Measurements from ENCODE around the gene TNF.

Gene TNF

DNA sequence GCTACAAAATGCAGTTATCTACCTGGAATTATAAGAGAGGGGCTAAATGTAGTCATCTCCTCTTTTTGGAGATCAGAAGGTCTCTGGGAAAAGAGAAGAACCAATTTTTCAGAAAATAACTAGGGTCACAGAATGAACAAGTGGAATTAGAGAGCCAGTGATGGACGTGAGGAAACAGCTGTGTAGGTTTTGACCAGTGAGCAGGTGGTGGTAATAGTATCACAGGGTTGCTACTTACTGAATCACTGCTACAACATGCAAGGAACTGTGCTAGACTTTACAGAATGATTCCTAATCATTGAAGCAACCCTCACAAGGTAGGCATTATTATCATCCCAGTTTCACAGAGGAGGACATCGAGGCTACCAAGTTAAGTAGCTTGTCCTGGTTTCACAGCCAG lies 30.7 kb upstream of the TNF start:
- DNase-seq = no peak

DNA sequence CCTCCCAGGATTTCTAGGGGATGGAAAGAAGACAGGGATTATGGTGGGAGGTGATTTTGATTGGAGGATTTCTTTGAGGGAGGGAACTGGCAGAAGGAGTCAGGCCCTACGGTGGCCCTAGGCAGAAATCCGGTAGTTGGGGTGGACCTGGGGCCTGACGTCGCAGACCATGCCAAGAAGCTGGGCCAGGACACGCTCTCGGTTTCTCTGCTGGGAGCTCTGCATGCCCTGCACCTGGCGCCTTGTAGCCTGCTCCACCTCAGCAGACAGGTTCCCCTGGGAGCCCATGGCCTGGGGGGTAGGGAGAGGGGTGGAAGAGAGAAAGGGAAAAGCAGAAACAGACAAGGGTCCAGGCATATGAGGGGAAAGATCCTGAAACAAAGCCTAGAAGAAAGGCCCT lies 30.1 kb upstream of the TNF start:
- no peak for DNase-seq

DNA sequence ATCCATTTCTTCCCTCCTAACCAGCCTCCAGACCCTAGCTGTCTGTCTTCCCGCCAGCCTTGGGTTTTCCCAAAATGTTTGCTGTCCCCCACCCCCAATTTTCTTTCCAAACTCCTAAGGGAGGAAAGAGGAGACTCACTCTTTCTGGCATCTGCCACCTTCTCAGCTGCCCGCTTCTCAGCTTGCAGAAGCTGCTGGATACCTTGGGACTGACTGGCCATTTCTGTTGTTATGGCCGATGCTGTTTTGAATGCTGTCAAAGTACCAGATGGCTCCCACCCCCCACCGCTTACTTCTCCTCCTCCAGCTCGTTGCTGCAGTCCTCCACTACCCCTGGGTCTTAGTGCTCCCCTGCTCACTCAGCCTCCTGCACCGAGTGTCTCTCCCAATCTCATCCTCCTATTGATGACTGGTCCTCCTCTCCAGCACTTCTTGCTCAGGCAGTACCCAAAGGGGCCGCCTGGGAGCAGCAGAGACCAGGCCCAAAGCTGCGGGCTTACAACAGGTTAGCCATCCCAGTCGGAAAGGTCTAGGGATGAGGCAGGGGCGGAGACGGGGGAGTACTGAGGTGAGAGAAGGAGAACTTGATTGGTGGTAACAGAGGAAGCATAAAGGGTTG lies 28.9 kb upstream of the TNF start, which contains the start of gene ATP6V1G2:
TSS of gene ATP6V1G2 (minus strand) at position 270 of the 619 bp plus-strand sequence. CDS start at position 221, 49 bp downstream.
- peak; percentile 87 to 89 for DNase-seq

DNA sequence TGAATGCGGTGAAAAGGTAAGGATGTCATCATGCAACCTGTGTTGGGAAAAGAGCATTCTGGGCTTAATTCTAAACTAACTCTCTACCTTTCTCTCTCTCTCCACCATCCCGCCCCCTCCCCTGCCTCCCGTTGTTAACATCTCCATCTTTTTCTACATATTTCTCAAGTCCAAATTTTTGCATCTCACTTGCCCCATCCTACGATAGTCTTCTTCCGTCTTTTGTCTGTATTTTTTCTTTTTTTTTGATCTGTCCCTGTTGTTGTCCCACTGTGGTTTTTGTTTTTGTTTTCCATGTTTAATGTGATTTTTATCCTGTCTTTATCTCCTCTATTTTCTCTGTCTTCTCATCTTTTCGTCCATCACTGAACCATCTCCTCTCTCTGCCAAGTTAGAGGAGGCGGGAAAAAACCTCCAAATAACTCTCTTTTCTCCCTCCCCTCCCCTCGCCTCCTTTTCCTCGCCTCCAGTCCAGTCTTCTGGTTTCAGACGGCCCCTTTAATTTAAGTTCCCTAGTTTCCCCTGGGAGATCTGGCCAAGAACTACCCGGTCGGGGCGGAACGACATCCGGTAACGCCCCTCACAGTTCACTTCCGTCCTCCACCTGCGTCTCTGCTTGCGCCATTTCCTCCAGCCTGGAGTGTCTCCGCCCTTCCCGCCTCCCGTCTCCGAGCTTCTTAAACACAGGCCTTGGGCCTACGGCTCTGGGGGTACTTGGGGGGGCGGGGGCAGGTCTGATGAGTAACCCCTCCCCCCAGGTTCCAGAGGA lies 28.2 kb upstream of the TNF start, which contains the start of gene NFKBIL1:
TSS of gene NFKBIL1 (plus strand) at position 651 of the 769 bp plus-strand sequence. CDS start at position 738, 87 bp downstream.
- DNase-seq = peak; percentile 94 to 95

DNA sequence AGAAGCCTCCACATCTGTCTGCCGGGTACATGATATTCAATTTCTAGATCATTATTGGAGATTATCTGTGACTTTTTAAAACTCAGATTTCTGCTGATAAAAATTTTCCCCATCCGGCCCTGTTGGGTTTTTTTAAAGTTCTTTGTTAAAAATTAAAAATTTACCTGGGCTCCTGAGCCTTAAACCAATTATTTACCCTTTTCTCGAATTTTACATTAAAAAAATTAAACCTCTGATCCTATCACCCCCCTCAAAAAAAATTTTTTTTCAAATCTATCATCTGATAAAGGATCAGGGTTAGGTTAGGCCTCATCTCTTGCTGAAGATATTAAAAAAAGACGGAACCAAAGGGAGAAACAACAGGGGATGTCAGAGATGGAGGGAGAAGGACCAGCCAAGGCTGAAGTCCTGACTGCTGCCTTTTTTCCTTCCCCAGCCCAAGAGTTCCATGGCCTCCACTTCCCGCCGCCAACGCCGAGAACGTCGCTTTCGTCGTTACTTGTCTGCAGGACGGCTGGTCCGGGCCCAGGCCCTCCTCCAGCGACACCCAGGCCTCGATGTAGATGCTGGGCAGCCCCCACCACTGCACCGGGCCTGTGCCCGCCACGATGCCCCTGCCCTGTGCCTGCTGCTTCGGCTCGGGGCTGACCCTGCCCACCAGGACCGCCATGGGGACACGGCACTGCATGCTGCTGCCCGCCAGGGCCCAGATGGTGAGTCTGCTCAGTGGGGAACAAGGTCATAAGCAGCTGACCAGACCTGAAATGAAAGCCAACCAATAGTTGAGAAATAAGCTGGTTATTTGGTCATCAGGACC lies 27.4 kb upstream of the TNF start:
- DNase-seq = no peak

DNA sequence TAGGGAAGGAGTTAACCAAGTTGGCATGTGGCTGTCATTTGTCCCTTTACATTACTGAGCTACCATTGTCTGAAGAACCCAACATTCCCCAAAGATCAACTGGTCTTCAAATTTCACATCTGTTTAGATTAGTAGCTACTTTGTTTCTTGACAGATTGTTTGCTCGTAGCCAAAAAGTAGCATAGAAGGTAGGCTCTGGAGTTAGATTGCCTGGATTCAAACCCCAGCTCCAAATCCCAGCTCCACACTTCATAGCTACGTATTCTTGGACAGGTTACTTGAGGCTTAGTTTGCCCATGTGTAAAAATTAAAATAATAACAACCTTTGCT lies 26.9 kb upstream of the TNF start:
- DNase-seq = no peak

DNA sequence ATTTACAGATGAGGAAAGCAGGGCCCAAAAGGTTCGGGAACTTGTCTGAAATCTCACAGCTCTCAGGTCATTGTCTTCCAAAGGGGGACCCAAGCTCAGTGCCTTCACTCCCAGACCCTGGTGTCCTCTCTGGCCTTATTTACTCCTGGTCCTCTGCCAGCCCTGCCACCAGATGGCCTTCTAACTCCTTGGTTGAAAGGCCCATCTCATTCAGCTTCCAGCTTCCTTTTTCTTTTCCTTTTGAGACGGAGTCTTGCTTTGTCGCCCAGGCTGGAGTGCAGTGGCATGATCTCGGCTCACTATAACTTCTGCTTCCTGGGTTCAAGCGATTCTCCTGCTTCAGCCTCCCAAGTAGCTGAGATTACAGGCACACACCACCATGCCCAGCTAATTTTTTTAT lies 24.0 kb upstream of the TNF start:
- DNase-seq = peak; percentile 80

DNA sequence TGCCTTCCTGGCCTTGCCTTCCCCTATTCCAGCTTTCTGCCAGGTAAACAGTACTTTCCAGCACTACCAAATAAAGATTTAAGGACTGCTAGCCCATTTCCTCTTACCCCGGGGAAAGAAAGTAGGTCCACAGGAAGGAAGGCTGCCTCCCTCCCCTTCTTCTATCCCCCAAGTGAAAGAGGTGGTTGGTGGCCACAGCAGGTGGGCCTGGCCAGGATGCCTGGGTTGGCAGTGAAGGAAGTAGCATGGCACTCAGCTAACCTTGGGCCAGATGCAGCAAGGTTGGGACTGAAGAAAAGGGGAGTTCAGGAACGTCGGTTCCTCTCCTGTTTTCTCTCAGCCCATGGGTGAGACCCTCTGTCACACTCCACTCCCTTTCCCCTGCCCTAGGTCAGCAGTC lies 19.1 kb upstream of the TNF start:
- DNase-seq = no peak

DNA sequence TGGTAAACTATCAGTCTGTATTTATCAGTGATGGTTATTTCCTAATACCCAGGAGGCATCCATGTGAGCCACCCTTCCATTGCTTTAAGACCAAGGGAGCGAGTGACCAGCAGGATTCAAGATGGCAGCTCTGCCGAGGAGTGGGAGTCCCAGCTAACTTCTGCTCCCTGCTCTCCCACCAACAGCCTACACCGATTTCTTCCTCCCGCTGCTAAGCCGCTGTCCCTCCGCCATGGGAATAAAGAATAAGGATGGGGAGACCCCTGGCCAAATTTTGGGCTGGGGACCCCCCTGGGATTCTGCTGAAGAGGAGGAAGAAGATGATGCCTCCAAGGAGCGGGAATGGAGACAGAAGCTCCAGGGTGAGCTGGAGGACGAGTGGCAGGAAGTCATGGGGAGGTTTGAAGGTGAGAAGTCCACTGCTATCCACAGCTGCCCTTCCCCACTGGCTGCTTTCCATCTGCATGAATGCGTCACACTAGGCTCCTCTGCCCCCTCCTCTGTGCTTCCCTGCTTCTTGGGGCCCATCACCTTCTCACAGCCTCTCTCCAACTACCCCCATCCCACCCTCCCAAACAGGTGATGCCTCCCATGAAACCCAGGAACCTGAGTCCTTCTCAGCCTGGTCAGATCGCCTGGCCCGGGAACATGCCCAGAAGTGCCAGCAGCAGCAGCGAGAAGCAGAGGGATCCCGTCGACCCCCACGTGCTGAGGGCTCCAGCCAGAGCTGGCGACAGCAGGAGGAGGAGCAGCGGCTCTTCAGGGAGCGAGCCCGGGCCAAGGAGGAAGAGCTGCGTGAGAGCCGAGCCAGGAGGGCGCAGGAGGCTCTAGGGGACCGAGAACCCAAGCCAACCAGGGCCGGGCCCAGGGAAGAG lies 17.7 kb upstream of the TNF start:
- no peak for DNase-seq

DNA sequence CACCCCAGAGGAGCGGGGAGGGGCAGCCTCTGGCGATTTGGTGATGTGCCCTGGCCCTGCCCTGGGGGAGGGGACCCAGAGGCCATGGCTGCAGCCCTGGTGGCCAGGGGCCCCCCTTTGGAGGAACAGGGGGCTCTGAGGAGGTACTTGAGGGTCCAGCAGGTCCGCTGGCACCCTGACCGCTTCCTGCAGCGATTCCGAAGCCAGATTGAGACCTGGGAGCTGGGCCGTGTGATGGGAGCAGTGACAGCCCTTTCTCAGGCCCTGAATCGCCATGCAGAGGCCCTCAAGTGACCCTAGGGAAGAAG lies 17.1 kb upstream of the TNF start:
- DNase-seq = no peak

DNA sequence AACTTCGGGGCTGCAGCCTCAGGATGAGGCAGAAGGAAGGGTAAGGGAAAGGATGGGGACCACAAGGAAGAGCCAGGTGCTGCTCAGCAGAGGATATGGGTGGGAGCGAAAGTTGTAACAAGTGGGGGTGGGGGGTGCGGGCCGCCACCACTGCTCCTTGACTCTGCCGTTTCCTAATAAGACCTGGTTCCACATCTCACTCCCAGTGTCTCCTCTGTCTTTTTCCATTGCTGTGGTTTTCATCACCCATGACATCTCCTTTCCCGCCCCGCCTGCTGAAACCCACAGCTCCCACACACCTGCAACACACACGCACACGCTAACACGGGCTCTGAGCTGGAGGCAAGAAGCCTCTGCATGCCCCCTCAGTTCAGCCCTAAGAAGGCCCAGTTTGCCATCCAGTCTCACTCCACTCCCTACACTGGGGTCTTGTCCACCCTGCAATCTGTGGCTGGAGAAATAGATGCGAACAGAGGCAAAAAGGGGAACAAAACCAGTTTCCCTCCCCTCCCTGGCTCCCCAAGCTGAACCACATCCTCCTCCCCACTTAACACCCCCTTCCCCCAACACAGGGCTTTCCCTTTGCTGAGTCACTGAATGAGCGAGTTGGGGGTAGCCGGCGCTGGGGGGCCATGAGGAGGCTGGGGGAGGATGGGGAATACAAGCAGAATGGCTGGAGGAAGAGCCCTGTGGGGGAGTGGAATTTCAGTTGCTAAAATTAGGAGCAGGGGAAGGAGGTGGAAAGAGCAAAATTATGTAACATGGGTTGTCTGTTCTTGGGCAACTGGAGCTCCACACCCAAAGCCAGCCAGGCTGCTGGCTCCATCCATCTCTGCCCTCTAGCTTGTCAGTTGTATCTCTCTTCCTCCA lies 16.5 kb upstream of the TNF start:
- peak; percentile 73 to 81 for DNase-seq

DNA sequence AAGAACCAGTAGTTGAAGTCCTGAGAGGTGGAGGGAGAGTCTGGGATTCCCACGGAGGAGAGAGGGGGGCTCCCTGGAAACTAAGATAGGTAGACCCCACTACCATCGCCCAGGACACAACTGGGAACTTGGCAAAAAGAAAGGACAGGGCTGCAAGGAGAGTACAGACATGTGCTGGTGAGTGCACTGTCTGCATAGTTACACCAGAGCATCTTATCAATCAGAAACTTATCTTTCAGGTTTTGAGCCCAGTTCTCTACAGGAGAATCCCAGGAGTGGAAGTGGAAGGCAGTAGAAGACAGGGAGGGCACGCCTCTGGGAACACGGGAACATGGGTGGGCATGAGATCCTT lies 15.8 kb upstream of the TNF start:
- no peak for DNase-seq

DNA sequence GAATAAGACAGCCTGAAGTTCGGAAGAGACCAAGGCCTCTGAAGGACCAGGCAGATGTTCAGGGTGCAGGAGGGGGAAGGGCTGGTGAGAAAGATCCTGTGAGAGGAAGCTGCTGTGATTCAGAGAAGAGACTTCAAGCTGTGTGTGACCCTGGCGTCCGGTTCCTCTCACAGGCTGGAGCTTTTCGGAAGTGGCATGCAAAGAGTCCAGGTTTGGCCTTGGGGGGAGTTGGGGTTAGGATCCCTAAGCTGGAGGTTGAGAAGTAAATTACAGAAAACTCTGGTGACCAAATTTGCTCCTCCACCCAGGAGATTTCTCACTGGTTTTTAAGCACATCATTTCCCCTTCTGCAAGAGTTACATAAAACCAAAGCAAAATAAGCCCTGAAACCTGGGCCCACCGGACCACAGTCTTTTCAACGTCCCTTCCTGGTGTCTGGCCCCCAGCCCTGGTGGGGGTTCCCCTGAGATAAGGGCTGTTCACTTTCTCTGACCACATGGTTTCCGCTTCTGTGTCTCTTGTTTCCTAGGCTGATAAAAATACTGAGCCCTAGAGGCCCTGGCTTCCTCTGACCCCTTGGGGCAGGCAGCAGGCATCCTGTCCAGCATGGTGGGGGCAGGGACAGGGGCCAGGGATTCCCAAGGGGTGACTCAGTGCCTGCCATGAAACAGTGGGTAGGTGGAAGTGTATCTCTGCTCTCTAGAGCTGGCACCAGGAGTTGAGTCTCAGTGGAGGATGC lies 15.2 kb upstream of the TNF start:
- DNase-seq = peak; percentile 64 to 77

DNA sequence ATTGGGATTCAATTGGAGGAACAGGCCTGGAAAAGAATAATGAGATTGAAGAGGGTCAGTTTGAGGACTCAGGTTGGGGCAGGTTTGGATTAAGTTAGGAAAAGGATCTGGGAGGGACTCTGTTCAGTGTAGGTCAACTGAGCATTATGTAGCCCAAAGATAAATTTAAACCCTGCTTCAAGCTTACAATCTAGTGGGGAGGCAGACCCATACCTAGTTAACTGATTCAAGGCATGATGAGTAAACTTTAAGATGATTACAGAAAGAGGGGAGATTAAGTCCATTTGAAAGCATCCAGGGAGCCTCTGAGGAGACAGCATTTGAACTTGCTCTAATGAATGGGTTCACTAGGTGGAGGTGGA lies 14.7 kb upstream of the TNF start:
- no peak for DNase-seq

DNA sequence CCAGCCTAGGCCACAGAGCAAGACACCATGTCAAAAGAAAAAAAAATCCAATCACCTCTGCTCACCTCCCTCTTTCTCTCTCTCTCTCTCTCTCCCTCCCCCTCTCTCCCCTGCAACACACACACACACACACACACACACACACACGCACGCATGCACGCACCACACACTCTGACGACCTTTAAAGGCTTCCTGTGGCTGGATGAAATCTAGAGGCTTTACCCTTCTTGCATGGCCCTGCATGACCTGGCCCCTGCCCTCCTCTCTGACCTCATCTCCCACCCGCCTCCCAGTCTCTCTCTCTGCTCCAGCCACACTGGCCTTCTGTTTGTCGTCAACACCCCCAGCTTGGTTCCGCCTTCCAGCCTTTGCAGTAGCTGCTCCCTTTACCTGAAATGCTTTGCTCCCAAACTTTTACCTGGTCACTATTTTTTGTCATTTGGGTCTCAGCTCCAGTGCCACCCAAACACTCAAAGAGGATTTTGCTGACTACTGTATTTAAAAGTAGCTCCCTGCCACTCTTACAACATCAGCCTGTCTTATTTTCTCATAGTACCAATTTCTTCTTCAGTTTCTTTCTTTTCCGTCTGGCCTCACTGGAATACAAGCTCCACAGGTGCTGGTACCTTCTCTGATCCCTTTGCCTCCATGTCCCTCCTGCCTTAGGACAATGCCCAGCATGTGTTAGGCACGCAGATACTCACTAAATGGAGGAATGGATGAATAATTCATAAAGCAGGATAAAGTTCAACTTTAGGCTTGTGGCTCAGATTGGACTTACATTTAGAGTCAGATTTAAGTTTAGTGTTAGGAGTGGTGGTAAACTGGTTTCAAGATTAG lies 7.6 kb upstream of the TNF start:
- peak; percentile 46 to 58 for DNase-seq

DNA sequence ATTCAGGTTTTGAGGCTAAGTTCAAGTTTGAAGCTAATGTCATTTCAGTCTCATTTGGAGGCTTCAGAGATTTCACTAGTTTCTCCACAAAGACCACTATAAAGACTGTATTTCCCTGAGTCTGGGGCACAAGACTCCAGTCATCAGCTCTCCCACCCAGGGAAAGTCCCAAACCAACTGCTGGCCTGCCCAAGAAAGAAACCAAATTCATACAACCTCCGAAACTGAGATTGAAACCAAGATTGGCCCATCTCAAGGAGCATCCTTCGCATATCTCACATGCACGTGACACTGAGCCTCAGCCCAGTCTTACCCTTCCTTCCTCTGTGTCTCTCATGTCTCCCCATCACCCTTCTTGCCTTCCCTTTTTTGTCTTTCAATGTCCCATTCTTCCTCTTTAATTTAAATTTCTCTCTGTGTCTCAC lies 6.8 kb upstream of the TNF start:
- peak; percentile 81 to 89 for DNase-seq

DNA sequence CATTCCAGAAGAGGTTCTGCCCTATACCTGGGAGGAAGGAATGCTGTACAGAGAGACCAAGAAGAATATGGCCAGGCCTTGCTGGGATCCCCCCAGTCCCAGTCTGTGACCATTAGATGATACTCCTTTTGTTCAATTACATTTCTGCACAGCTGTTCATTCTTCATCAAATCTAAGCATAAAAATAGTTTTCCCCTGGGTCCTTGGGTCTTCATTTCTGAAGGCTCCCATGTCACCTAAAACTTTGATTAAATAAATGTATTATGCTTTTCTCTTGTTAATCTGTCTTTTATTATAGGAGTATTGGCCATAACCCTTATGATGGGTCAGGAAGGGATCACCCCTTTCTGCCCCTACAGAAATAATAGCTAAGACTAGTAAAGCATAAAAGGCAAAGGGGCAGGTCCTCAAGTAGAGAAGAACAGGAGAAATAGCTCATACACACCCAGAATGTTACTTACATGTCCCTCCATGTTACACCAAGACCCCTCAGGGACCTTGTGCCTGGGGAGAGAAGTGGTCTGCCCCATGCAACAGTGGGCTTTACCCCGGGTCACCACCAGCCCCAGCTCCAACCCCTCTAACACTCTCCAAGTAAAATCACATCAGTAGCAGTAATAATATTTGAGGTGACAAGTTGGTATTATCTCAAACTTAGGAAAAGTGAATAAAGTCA lies 5.4 kb upstream of the TNF start:
- no peak for DNase-seq

DNA sequence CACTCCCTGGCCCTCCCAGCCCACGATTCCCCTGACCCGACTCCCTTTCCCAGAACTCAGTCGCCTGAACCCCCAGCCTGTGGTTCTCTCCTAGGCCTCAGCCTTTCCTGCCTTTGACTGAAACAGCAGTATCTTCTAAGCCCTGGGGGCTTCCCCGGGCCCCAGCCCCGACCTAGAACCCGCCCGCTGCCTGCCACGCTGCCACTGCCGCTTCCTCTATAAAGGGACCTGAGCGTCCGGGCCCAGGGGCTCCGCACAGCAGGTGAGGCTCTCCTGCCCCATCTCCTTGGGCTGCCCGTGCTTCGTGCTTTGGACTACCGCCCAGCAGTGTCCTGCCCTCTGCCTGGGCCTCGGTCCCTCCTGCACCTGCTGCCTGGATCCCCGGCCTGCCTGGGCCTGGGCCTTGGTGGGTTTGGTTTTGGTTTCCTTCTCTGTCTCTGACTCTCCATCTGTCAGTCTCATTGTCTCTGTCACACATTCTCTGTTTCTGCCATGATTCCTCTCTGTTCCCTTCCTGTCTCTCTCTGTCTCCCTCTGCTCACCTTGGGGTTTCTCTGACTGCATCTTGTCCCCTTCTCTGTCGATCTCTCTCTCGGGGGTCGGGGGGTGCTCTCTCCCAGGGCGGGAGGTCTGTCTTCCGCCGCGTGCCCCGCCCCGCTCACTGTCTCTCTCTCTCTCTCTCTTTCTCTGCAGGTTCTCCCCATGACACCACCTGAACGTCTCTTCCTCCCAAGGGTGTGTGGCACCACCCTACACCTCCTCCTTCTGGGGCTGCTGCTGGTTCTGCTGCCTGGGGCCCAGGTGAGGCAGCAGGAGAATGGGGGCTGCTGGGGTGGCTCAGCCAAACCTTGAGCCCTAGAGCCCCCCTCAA lies 3.1 kb upstream of the TNF start, which contains the start of gene LTA:
TSS of gene LTA (plus strand) at position 249 of the 871 bp plus-strand sequence. CDS start at position 703, 454 bp downstream.
- DNase-seq = peak; percentile 79 to 82

Data from CD4-positive, alpha-beta T cell treated with Interleukin-4 for 1 hour (primary cell).